DOHH2 (cell line): ENCODE measurements around the gene DOCK1.

Experiments
- H3F3A ChIP-seq: fragments of 200-600 bp; sonication (generic), shearing (Covaris generic); 2 replicates; pipeline ENCODE4 v1.6.0; 2016; ENCODE audit warnings: antibody characterized with exemption, mild to moderate bottlenecking; ENCODE audit not compliant: control insufficient read depth, insufficient read depth
- H3K27ac ChIP-seq: fragments of 200-600 bp; sonication (generic); 2 replicates; pipeline ENCODE4 v1.5.1; 2014; ENCODE audit warnings: low read depth, mild to moderate bottlenecking, low read length, moderate library complexity
- H3K27me3 ChIP-seq: fragments of 200-600 bp; sonication (generic); 2 replicates; pipeline ENCODE4 v1.6.1; 2014; ENCODE audit warnings: mild to moderate bottlenecking, low read length, mixed read lengths; ENCODE audit not compliant: control insufficient read depth
- H3K36me3 ChIP-seq: fragments of 200-600 bp; sonication (generic); 2 replicates; pipeline ENCODE4 v1.6.1; 2014; ENCODE audit warnings: mild to moderate bottlenecking, low read length, moderate library complexity, mixed read lengths; ENCODE audit not compliant: control insufficient read depth
- H3K4me1 ChIP-seq: fragments of 200-600 bp; sonication (generic); 2 replicates; pipeline ENCODE4 v1.6.1; 2014; ENCODE audit warnings: mild to moderate bottlenecking, low read length, mixed read lengths; ENCODE audit not compliant: control insufficient read depth
- H3K4me2 ChIP-seq: fragments of 200-600 bp; sonication (generic); 2 replicates; pipeline ENCODE4 v1.6.0; 2014; ENCODE audit warnings: mild to moderate bottlenecking, low read length, moderate library complexity
- H3K4me3 ChIP-seq: fragments of 200-600 bp; sonication (generic); 2 replicates; pipeline ENCODE4 v1.5.1; 2014; ENCODE audit warnings: mild to moderate bottlenecking, low read length, mixed read lengths
- H3K79me2 ChIP-seq: fragments of 200-600 bp; sonication (generic); 2 replicates; pipeline ENCODE4 v1.6.1; 2014; ENCODE audit warnings: mild to moderate bottlenecking, low read length, mixed read lengths; ENCODE audit not compliant: control insufficient read depth
- H3K9me2 ChIP-seq: fragments of 200-600 bp; sonication (generic); replicated peaks from 2 replicates; pipeline ENCODE4 v1.6.1; 2014; ENCODE audit warnings: mild to moderate bottlenecking, low read length, mixed read lengths; ENCODE audit not compliant: control insufficient read depth
- H3K9me3 ChIP-seq: fragments of 200-600 bp; sonication (generic); 2 replicates; pipeline ENCODE4 v1.6.1; 2014; ENCODE audit warnings: antibody characterized with exemption, low read length, mixed read lengths; ENCODE audit not compliant: control insufficient read depth, insufficient read depth
- H4K20me1 ChIP-seq: fragments of 200-600 bp; sonication (generic); 2 replicates; pipeline ENCODE4 v1.6.0; 2014; ENCODE audit warnings: low read depth, mild to moderate bottlenecking, antibody characterized with exemption, low read length, moderate library complexity; ENCODE audit not compliant: control insufficient read depth, insufficient read depth
- EZH2phosphoT487 ChIP-seq: fragments of 200-600 bp; sonication (generic); IDR thresholded peaks from 2 replicates; pipeline ENCODE4 v1.6.1; 2017; ENCODE audit warnings: borderline replicate concordance, mild to moderate bottlenecking, antibody characterized with exemption, low read length, moderate library complexity, mixed read lengths
- TF ChIP-seq, protein P1 (sequence below): fragments of 200-600 bp; sonication (generic); IDR thresholded peaks from one replicate; pipeline ENCODE4 v1.5.1; 2014; ENCODE audit warnings: antibody characterized with exemption, mild to moderate bottlenecking, low read depth, low read length; ENCODE audit not compliant: poor library complexity, severe bottlenecking

Gene DOCK1

DNA sequence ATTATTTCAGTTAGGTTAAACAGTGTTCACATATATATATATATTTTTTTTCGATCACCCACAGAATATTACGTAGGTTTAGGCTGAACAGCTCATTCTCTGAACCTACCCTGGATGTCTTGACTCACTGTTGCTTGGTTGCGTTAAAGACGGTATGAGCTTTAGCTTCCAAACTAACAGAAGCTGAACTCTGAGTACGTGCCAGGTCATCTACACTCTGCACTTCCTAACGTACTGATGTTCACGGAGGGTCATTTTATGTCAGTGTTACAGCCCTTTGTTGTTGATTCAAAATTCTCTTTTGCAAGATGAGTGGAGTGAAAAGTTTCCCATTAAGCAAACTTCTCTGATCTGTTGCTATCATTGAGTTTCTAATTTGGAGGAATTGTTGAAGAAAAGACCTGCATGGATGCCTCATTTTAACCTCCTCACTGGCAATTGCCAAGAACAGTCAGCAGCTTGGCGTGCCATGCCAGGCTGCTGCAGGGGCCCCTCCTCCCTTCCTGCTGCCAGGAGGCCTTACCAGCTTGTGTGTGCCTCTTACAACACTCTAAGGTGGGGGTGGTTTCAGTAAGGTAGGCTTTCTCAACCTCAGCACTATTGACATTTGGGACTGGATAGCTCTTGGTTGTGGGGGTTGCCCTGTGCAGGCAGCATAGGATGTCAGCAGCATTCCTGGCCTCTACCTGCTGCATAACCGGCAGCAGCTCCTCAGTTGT is 246.9 kb downstream of the DOCK1 start:
- H3K4me3 ChIP-seq, result no peak overlapping the region
- H3K9me2 ChIP-seq, result no peaks in the 10 kb centered on the region
- no peak overlapping the region for H3K27ac ChIP-seq
- no peaks in the 10 kb centered on the region for H3F3A ChIP-seq
- H3K4me2 ChIP-seq, result no peak overlapping the region
- H3K79me2 ChIP-seq, result no peaks in the 10 kb centered on the region
- no peaks in the 10 kb centered on the region for H3K4me1 ChIP-seq
- no peaks in the 10 kb centered on the region for H4K20me1 ChIP-seq
- H3K36me3 ChIP-seq, result no peaks in the 10 kb centered on the region
- H3K27me3 ChIP-seq, result no peaks in the 10 kb centered on the region
- no peak for TF ChIP-seq EZH2phosphoT487
- TF ChIP-seq, protein P1, sequence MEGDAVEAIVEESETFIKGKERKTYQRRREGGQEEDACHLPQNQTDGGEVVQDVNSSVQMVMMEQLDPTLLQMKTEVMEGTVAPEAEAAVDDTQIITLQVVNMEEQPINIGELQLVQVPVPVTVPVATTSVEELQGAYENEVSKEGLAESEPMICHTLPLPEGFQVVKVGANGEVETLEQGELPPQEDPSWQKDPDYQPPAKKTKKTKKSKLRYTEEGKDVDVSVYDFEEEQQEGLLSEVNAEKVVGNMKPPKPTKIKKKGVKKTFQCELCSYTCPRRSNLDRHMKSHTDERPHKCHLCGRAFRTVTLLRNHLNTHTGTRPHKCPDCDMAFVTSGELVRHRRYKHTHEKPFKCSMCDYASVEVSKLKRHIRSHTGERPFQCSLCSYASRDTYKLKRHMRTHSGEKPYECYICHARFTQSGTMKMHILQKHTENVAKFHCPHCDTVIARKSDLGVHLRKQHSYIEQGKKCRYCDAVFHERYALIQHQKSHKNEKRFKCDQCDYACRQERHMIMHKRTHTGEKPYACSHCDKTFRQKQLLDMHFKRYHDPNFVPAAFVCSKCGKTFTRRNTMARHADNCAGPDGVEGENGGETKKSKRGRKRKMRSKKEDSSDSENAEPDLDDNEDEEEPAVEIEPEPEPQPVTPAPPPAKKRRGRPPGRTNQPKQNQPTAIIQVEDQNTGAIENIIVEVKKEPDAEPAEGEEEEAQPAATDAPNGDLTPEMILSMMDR, result no peak
- H3K9me3 ChIP-seq, result peaks cover 5% of the 10 kb centered on the region; the same call in 1 of the 2 replicates

DNA sequence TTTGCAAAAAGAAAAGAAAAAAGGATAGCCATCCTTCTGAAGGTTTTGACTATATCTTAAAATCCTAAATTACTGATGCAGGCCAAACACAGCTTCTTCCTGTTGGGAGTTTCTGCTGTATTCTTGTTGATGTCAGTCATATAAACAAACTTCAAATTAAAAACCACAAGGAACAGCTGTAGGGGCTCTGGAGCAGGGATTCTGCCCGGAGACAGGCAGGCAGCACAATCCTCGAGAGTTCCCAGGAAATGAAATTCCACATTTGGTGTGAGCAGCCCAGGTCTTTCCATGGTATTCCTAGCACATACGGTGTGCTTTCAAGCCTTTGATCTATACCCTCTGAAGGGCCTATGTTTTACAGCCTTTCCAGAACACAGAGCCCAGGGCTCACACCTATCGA is 248.0 kb downstream of the DOCK1 start:
- H3K4me2 ChIP-seq, result no peak overlapping the region

DNA sequence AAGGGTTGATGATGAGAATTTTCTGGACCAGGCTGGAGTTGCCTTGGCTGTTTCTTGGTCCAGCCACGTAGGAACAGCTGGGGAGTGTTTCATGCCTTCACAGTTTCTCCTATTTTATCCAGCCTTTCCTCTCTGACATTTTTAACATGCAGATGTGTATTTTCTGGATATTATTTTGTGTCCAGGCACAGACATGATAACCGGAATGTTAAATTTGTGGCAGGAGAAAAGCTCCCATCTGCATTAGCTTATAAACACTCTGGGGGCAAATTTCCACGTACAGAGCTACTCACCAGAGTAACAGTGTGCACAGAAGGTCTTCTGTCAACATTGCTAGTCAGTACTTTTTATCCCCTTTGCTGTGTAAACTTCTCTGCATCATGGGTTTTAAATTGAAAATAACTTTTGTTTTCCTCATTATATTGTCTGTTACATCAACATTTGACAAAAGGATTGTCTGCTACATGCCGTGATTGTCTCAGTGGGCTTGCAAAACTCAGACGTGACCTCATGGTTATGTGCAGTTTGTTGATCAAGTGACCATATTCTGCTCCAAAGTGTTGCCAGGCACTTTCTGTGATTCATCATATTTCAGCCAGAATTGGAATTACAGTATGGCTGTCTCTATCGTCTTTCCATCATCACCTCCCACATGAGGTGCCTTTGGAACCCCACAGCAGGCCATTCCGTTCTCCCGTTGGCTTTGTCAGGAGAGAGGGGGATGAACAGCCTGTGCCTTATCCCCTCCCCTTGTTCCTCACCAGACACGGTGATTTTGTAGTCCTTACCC is 249.8 kb downstream of the DOCK1 start:
- Histone ChIP-seq H3K36me3 (no peaks in the 10 kb centered on the region), H3K9me3 (no peaks in the 10 kb centered on the region), H3K27ac (no peak overlapping the region), H4K20me1 (no peaks in the 10 kb centered on the region), H3F3A (no peaks in the 10 kb centered on the region), H3K4me2 (no peak overlapping the region), H3K4me1 (no peaks in the 10 kb centered on the region), H3K79me2 (no peaks in the 10 kb centered on the region), H3K9me2 (no peaks in the 10 kb centered on the region), H3K27me3 (no peaks in the 10 kb centered on the region), H3K4me3 (no peak overlapping the region)
- TF ChIP-seq, protein P1, result no peak
- TF ChIP-seq EZH2phosphoT487, result no peak

More for the DNA sequence above, 248.0 kb downstream of the DOCK1 start:
- Histone ChIP-seq H3K27ac (no peak overlapping the region), H3K36me3 (no peaks in the 10 kb centered on the region), H4K20me1 (no peaks in the 10 kb centered on the region), H3K79me2 (no peaks in the 10 kb centered on the region), H3K4me1 (no peaks in the 10 kb centered on the region), H3F3A (no peaks in the 10 kb centered on the region), H3K4me3 (no peak overlapping the region), H3K27me3 (no peaks in the 10 kb centered on the region), H3K9me3 (0 out of 2 replicates have a peak, but pooled peaks cover 3% of the 10 kb centered on the region), H3K9me2 (no peaks in the 10 kb centered on the region)
- no peak for TF ChIP-seq EZH2phosphoT487
- TF ChIP-seq, protein P1, result no peak
